OCI-LY1 (cell line): ENCODE data around the gene IDH2.

Experiments used
- EZH2 ChIP-seq: fragments of 200-600 bp; sonication (generic), shearing (Covaris generic); IDR thresholded peaks from 2 replicates; pipeline ENCODE4 v1.8.0; 2017; ENCODE audit warnings: borderline replicate concordance, mixed run types, mild to moderate bottlenecking, antibody characterized with exemption, low read length, moderate library complexity, mixed read lengths
- TF ChIP-seq, protein P1 (sequence below): fragments of 200-600 bp; sonication (generic), shearing (Covaris generic); IDR thresholded peaks from 2 replicates; pipeline ENCODE4 v1.5.1; 2017; ENCODE audit warnings: mild to moderate bottlenecking, antibody characterized with exemption, low read length, moderate library complexity, mixed read lengths

DNA sequence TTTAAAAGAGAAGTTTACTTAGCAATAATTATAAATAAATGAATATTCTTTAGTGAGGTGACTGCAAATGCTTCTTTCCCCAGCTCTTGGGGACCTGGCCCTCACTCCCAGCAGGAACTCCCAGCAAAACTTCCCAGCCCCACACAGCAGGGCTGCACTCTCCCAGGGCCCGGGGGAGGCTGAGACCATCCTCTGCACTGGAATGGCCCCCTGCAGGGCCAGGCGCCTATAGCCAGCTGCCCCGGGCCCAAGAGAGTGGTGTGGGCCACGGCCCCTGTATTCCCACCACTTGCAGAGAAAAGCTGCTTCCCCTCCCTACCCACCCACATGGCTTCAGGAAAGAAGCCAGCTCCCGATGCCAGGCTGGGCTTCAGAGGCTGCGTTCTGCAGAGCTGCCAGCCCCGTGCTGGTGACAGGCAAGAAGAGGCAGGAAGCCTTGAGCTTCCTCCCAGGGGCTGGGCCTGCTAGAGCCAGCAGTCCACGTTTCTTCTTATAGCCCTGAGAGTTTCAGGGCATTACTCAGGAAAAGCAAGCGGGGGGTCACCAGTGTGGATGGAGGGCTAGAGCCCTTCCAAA lies 20.0 kb downstream of the IDH2 start:
- TF ChIP-seq, protein P1, sequence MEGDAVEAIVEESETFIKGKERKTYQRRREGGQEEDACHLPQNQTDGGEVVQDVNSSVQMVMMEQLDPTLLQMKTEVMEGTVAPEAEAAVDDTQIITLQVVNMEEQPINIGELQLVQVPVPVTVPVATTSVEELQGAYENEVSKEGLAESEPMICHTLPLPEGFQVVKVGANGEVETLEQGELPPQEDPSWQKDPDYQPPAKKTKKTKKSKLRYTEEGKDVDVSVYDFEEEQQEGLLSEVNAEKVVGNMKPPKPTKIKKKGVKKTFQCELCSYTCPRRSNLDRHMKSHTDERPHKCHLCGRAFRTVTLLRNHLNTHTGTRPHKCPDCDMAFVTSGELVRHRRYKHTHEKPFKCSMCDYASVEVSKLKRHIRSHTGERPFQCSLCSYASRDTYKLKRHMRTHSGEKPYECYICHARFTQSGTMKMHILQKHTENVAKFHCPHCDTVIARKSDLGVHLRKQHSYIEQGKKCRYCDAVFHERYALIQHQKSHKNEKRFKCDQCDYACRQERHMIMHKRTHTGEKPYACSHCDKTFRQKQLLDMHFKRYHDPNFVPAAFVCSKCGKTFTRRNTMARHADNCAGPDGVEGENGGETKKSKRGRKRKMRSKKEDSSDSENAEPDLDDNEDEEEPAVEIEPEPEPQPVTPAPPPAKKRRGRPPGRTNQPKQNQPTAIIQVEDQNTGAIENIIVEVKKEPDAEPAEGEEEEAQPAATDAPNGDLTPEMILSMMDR, result no peak
- TF ChIP-seq EZH2, result no peak
